ENCODE data around the gene TNFRSF8.
"Not testable (repeated sequence)": the region's sequence is repeated elsewhere in the genome, so short reads cannot be mapped to it uniquely, and the experiment has no call there.

The TNFRSF8 gene

GRCh38 chr1:12031039-12031980 is 31.8 kb upstream of the TNFRSF8 start:
- DNase-seq (ENCODE audit: low read depth), result no peak
- H3K4me3 ChIP-seq (ENCODE audit: low read depth, low read length), result no peak overlapping the region
- peak; percentile 78 for TF ChIP-seq CTCF (IDR thresholded peaks at IDR 0.05; ENCODE audit: low read depth, low read length, missing control alignments)

DNA sequence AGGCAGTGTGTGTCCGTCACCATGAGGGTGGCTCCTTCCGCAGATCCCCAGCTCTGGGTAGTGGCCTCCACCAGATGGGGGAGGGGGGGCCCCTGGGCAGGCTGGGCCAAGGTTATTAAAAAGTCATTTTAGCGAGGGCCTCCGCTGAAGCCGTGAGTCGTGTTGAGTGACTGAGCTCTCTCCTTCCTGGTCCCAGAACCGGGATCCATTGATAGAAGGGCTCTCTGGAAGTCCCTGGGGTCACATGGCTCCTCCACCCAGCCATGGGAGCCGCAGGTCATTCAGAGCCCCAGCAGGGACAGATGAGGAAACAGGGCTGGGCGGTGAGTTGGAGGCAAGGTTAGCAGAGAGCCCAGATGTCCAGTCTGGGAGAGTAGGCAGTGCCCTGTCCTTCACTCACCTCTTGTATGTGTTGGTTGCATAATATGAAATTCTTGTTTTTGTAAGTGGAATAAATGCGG is 30.9 kb upstream of the TNFRSF8 start:
- no peak overlapping the region for H3K4me3 ChIP-seq (ENCODE audit: low read depth, low read length)
- DNase-seq (ENCODE audit: low read depth), result no peak
- TF ChIP-seq CTCF (IDR thresholded peaks at IDR 0.05; ENCODE audit: low read depth, low read length, missing control alignments), result no peak

GRCh38 chr1:12033441-12033840 is 29.7 kb upstream of the TNFRSF8 start:
- not testable (repeated sequence) for H3K4me3 ChIP-seq (ENCODE audit: low read depth, low read length); DNase-seq (ENCODE audit: low read depth)

GRCh38 chr1:12034381-12034801 is 28.7 kb upstream of the TNFRSF8 start:
- DNase-seq (ENCODE audit: low read depth), result no peak
- no peak for TF ChIP-seq CTCF (IDR thresholded peaks at IDR 0.05; ENCODE audit: low read depth, low read length, missing control alignments)
- no peak overlapping the region for H3K4me3 ChIP-seq (ENCODE audit: low read depth, low read length)

GRCh38 chr1:12035312-12035711 is 27.8 kb upstream of the TNFRSF8 start:
- TF ChIP-seq CTCF (IDR thresholded peaks at IDR 0.05; ENCODE audit: low read depth, low read length, missing control alignments), result no peak
- no peak overlapping the region for H3K4me3 ChIP-seq (ENCODE audit: low read depth, low read length)

GRCh38 chr1:12037486-12038355 is 25.4 kb upstream of the TNFRSF8 start:
- no peak for TF ChIP-seq CTCF (IDR thresholded peaks at IDR 0.05; ENCODE audit: low read depth, low read length, missing control alignments)
- no peak for DNase-seq (ENCODE audit: low read depth)
- no peak overlapping the region for H3K4me3 ChIP-seq (ENCODE audit: low read depth, low read length)

More at GRCh38 chr1:12035312-12035711, 27.8 kb upstream of the TNFRSF8 start:
- no peak for DNase-seq (ENCODE audit: low read depth)

Measured in GM12864 (cell line).